ENCODE data around the gene ZBTB7C.
A peak's percentile ranks its signal among the peaks of the same experiment; 100 is the strongest.

The ZBTB7C gene

GRCh38 chr18:48038636-48039035 lies 370.5 kb downstream of the ZBTB7C start:
- TF ChIP-seq CTCF (IDR thresholded peaks at IDR 0.05; ENCODE audit: low read length, missing control alignments): no peak
- no peak for DNase-seq (ENCODE audit: low read depth)
- no peak overlapping the region for H3K4me3 ChIP-seq (replicated peaks; ENCODE audit: low read depth, low read length)

- no peak overlapping the region for H3K4me3 ChIP-seq (replicated peaks; ENCODE audit: low read depth, low read length)
- TF ChIP-seq CTCF (IDR thresholded peaks at IDR 0.05; ENCODE audit: low read length, missing control alignments): peak; percentile 34
- peak; percentile 23 for DNase-seq (ENCODE audit: low read depth)
Measured at GRCh38 chr18:48037481-48038271, 371.5 kb downstream of the ZBTB7C start.

- no peak overlapping the region for H3K4me3 ChIP-seq (replicated peaks; ENCODE audit: low read depth, low read length)
- TF ChIP-seq CTCF (IDR thresholded peaks at IDR 0.05; ENCODE audit: low read length, missing control alignments): no peak
- no peak for DNase-seq (ENCODE audit: low read depth)
Measured at GRCh38 chr18:48036641-48037421, 372.4 kb downstream of the ZBTB7C start.

- TF ChIP-seq CTCF (IDR thresholded peaks at IDR 0.05; ENCODE audit: low read length, missing control alignments): no peak
- no peak overlapping the region for H3K4me3 ChIP-seq (replicated peaks; ENCODE audit: low read depth, low read length)
- no peak for DNase-seq (ENCODE audit: low read depth)
Measured at GRCh38 chr18:48036226-48036625, 373.0 kb downstream of the ZBTB7C start.

GRCh38 chr18:48035556-48035860 lies 373.7 kb downstream of the ZBTB7C start:
- no peak overlapping the region for H3K4me3 ChIP-seq (replicated peaks; ENCODE audit: low read depth, low read length)
- no peak for TF ChIP-seq CTCF (IDR thresholded peaks at IDR 0.05; ENCODE audit: low read length, missing control alignments)
- no peak for DNase-seq (ENCODE audit: low read depth)

- no peak overlapping the region for H3K4me3 ChIP-seq (replicated peaks; ENCODE audit: low read depth, low read length)
- no peak for TF ChIP-seq CTCF (IDR thresholded peaks at IDR 0.05; ENCODE audit: low read length, missing control alignments)
- DNase-seq (ENCODE audit: low read depth): no peak
Measured at GRCh38 chr18:48034651-48035555, 374.3 kb downstream of the ZBTB7C start.

Data from fibroblast of pulmonary artery (primary cell).